K562 (cell line): ENCODE data around the gene TP53TG5. TPM values are rescaled to one million over a fixed set of nuclear protein-coding genes. Genes with fewer than 3 reads are reported as not detected.
A peak's percentile ranks its signal among the peaks of the same experiment; 100 is the strongest.

Experiments
- ATF1 ChIP-seq, 2 experiments: fragments of 450-650 bp in 1 of 2; IDR thresholded peaks; 2 replicates each; pipeline ENCODE4 v1.6.1; 2016; ENCODE audit warnings: missing compliant biosample characterization in 1 of 2, missing genetic modification characterization in 1 of 2
- CEBPG ChIP-seq, 3 experiments: fragments of 200-800 bp in 1 of 3; sonication (Bioruptor generic) in 1 of 3; sonication (generic) in 1 of 3; formaldehyde crosslinking in 1 of 3; IDR thresholded peaks in 2 of 3; conservative IDR thresholded peaks in 1 of 3; 2 replicates each; pipeline versions ENCODE4 v1.6.1 to v1.8.0; 2016 to 2022; ENCODE audit warnings: missing compliant biosample characterization in 2 of 3, missing genetic modification characterization in 2 of 3, mild to moderate bottlenecking in 1 of 3, missing genetic modification reagents in 1 of 3
- CHCHD3 ChIP-seq: fragments of 250-450 bp; sonication (Bioruptor Pico); IDR thresholded peaks from 2 replicates; pipeline ENCODE4 v2.1.2; 2022; ENCODE audit warnings: mild to moderate bottlenecking
- FIP1L1 ChIP-seq: fragments of 200-400 bp; formaldehyde crosslinking; IDR thresholded peaks from 2 replicates; pipeline ENCODE4 v1.6.1; 2018; ENCODE audit warnings: mild to moderate bottlenecking, low read depth, low read length; ENCODE audit not compliant: poor library complexity, severe bottlenecking
- FOS ChIP-seq: IDR thresholded peaks from 3 replicates; pipeline ENCODE4 v1.6.1; 2011; ENCODE audit not compliant: insufficient read length; ENCODE audit errors: extremely low read depth
- FOXA1 ChIP-seq: fragments of 450-650 bp; IDR thresholded peaks from 2 replicates; pipeline ENCODE4 v1.6.1; 2016; ENCODE audit warnings: mild to moderate bottlenecking, borderline replicate concordance
- HDAC1 ChIP-seq, 2 experiments: fragments of 450-650 bp; IDR thresholded peaks; 2 replicates each; pipeline ENCODE4 v1.6.1; 2016 to 2017; ENCODE audit warnings: inconsistent platforms in 1 of 2, mild to moderate bottlenecking in 1 of 2, moderate library complexity in 1 of 2
- HDGF ChIP-seq: fragments of 450-650 bp; IDR thresholded peaks from 2 replicates; pipeline ENCODE4 v1.6.1; 2016
- L3MBTL2 ChIP-seq: fragments of 450-650 bp; IDR thresholded peaks from 2 replicates; pipeline ENCODE4 v1.6.1; 2016; ENCODE audit warnings: mild to moderate bottlenecking, moderate library complexity
- MTA1 ChIP-seq: fragments of 450-650 bp; IDR thresholded peaks from 2 replicates; pipeline ENCODE4 v1.6.1; 2017; ENCODE audit warnings: borderline replicate concordance
- NR3C1 ChIP-seq: sonication (generic); formaldehyde crosslinking; IDR thresholded peaks from 2 replicates; pipeline ENCODE4 v1.8.1; 2022; ENCODE audit warnings: missing genetic modification reagents
- NRF1 ChIP-seq, 2 experiments: fragments of 450-650 bp; IDR thresholded peaks in 1 of 2; conservative IDR thresholded peaks in 1 of 2; 2 replicates each; pipeline ENCODE4 v1.6.1; 2014; ENCODE audit warnings: mild to moderate bottlenecking in 2 of 2
- POLR2A ChIP-seq: fragments of 450-650 bp; conservative IDR thresholded peaks from 2 replicates; pipeline ENCODE4 v1.6.1; 2016
- RBFOX2 ChIP-seq: fragments of 200-400 bp; formaldehyde crosslinking; IDR thresholded peaks from 2 replicates; pipeline ENCODE4 v1.6.1; 2017; ENCODE audit warnings: low read depth, mild to moderate bottlenecking, low read length, moderate library complexity
- RHOXF2B ChIP-seq: fragments of 250-450 bp; sonication (Bioruptor Pico); conservative IDR thresholded peaks from 2 replicates; pipeline ENCODE4 v1.5.1; 2021
- SNIP1 ChIP-seq: fragments of 450-650 bp; IDR thresholded peaks from 2 replicates; pipeline ENCODE4 v1.7.1; 2017; ENCODE audit warnings: low read depth, mild to moderate bottlenecking
- TEAD1 ChIP-seq, 2 experiments: fragments of 450-650 bp in 1 of 2; sonication (generic) in 1 of 2; formaldehyde crosslinking; IDR thresholded peaks; 2 replicates each; pipeline versions ENCODE4 v1.4.0 to v1.8.0; 2020 to 2022; ENCODE audit warnings: mild to moderate bottlenecking in 2 of 2, missing genetic modification reagents in 1 of 2
- ZNF224 ChIP-seq: sonication (generic); formaldehyde crosslinking; IDR thresholded peaks from 2 replicates; pipeline ENCODE4 v1.8.0; 2022; ENCODE audit warnings: mild to moderate bottlenecking, missing genetic modification reagents
- ZNF507 ChIP-seq: conservative IDR thresholded peaks from 2 replicates; pipeline ENCODE4 v1.6.1; 2017; ENCODE audit warnings: missing genetic modification characterization, missing compliant biosample characterization
- ZNF699 ChIP-seq: fragments of 250-450 bp; sonication (Bioruptor Pico); IDR thresholded peaks from 2 replicates; pipeline ENCODE4 v1.8.0; 2021; ENCODE audit warnings: mild to moderate bottlenecking, moderate library complexity; ENCODE audit not compliant: insufficient replicate concordance
- polyA plus RNA-seq, 8 experiments: library from polyadenylated mRNA; depleted of rRNA in 4 of 8; stranded (reverse) in 5 of 8; unstranded in 3 of 8; fragments of >200 nt; fragmentation: Nextera tagmentation in 2 of 8; fragmentation: Illumina TruSeq in 1 of 8; extraction: Ambion mirVana in 2 of 8; extraction: Trizol in 1 of 8; gene quantifications; 2 replicates each; pipeline versions ENCODE4 v1.2.1 to v1.2.3, GENCODE V29; 2011 to 2014; ENCODE audit warnings: inconsistent platforms in 1 of 8, missing spikeins in 1 of 8
- total RNA-seq, 7 experiments: library from RNA; depleted of rRNA in 6 of 7; stranded (reverse); fragments of >200 nt in 6 of 7; fragmentation: Illumina TruSeq in 2 of 7; extraction: Trizol in 2 of 7; gene quantifications; 2 replicates each; pipeline versions ENCODE4 v1.2.1 to v1.2.3, GENCODE V29; 2011 to 2021; ENCODE audit warnings: low replicate concordance in 1 of 7
- TF ChIP-seq, protein P1 (sequence below): fragments of 250-450 bp; sonication (Bioruptor Pico); IDR thresholded peaks from 2 replicates; pipeline ENCODE4 v1.8.0; 2021; ENCODE audit warnings: borderline replicate concordance, mild to moderate bottlenecking, moderate library complexity; ENCODE audit not compliant: poor library complexity, severe bottlenecking
- TF ChIP-seq, protein P2 (sequence below): fragments of 250-450 bp; sonication (Bioruptor Pico); IDR thresholded peaks from 2 replicates; pipeline ENCODE4 v1.8.0; 2021; ENCODE audit warnings: moderate library complexity, mild to moderate bottlenecking, inconsistent platforms
- TF ChIP-seq, protein P3 (sequence below), 2 experiments: fragments of 150-350 bp in 1 of 2; IDR thresholded peaks; 2 replicates each; pipeline ENCODE4 v1.6.1; 2012 to 2016; ENCODE audit warnings: low read depth in 2 of 2, low read length in 2 of 2, mild to moderate bottlenecking in 1 of 2, moderate library complexity in 1 of 2
- TF ChIP-seq, protein P4 (sequence below): sonication (generic); formaldehyde crosslinking; IDR thresholded peaks from 2 replicates; pipeline ENCODE4 v1.9.0; 2022; ENCODE audit warnings: mild to moderate bottlenecking, missing genetic modification reagents

The TP53TG5 gene
- total and polyA plus RNA-seq, 9 of the 15 experiments (the other 6 are each of a cell fraction or from before 2014, with no cell fraction given): 0.04 to 0.05 (median 0.04) TPM; not detected in 6

DNA sequence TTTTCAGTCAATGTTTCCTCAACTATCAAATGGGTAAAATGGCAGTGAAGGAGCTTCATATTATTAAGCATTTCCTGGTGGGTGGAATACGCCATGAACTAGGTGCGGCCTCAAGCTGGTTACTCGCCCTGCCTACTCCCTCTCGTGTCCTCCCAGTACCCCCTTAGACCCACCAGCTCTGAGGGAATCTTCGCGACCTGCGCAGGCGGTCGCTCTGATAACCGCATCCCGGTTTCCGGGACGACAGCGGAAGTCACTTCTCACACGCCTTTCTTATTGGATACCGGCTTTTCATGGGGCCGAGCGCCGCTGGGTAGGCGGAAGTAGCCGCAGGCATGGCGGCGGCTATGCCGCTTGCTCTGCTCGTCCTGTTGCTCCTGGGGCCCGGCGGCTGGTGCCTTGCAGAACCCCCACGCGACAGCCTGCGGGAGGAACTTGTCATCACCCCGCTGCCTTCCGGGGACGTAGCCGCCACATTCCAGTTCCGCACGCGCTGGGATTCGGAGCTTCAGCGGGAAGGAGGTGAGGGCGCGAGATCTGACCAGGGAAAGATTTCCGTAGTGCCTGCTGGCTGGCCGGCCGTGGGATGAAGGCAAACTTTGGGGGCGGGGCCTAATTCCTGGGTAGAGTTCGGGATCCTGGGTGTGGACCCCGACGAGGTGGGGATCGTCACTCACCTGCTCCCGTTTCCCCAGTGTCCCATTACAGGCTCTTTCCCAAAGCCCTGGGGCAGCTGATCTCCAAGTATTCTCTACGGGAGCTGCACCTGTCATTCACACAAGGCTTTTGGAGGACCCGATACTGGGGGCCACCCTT is 37.9 kb upstream of the TP53TG5 start, which contains the start of gene PIGT (continued):
- TF ChIP-seq, protein P1, sequence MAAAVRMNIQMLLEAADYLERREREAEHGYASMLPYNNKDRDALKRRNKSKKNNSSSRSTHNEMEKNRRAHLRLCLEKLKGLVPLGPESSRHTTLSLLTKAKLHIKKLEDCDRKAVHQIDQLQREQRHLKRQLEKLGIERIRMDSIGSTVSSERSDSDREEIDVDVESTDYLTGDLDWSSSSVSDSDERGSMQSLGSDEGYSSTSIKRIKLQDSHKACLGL (CRISPR knock-in tag): peak; percentile 26
- TF ChIP-seq FOS (peak; percentile 66), FOXA1 (no peak), HDGF (no peak), HDAC1 (IDR thresholded peaks at IDR 0.05) (peak; percentile 43 to 97; a peak in 3 of 4 replicates), ATF1 (CRISPR knock-in tag; IDR thresholded peaks at IDR 0.05) (no peak), ATF1 (tag; IDR thresholded peaks at IDR 0.05) (peak; percentile 90), ZNF507 (tag) (no peak), FIP1L1 (no peak), CEBPG (CRISPR knock-in tag; IDR thresholded peaks at IDR 0.05) (no peak), CEBPG (tag; conservative IDR thresholded peaks at IDR 0.05 in 1 of 2, IDR thresholded peaks at IDR 0.05 in 1 of 2) (no peak), SNIP1 (no peak), ZNF224 (no peak), ZNF699 (CRISPR knock-in tag) (no peak), NRF1 (conservative IDR thresholded peaks at IDR 0.05 in 1 of 2, IDR thresholded peaks at IDR 0.05 in 1 of 2) (peak; percentile 92 to 93), NR3C1 (CRISPR knock-in tag) (no peak), TEAD1 (CRISPR knock-in tag; IDR thresholded peaks at IDR 0.05) (0 out of 4 replicates have a peak, but pooled peaks of 1 of the 2 experiments have one; percentile 33), POLR2A (peak; percentile 96), RHOXF2B (CRISPR knock-in tag) (no peak), L3MBTL2 (peak; percentile 81), CHCHD3 (no peak), MTA1 (peak; percentile 93), RBFOX2 (peak; percentile 95)
- TF ChIP-seq, protein P2, sequence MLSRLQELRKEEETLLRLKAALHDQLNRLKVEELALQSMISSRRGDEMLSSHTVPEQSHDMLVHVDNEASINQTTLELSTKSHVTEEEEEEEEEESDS (CRISPR knock-in tag): no peak
- TF ChIP-seq, protein P3, sequence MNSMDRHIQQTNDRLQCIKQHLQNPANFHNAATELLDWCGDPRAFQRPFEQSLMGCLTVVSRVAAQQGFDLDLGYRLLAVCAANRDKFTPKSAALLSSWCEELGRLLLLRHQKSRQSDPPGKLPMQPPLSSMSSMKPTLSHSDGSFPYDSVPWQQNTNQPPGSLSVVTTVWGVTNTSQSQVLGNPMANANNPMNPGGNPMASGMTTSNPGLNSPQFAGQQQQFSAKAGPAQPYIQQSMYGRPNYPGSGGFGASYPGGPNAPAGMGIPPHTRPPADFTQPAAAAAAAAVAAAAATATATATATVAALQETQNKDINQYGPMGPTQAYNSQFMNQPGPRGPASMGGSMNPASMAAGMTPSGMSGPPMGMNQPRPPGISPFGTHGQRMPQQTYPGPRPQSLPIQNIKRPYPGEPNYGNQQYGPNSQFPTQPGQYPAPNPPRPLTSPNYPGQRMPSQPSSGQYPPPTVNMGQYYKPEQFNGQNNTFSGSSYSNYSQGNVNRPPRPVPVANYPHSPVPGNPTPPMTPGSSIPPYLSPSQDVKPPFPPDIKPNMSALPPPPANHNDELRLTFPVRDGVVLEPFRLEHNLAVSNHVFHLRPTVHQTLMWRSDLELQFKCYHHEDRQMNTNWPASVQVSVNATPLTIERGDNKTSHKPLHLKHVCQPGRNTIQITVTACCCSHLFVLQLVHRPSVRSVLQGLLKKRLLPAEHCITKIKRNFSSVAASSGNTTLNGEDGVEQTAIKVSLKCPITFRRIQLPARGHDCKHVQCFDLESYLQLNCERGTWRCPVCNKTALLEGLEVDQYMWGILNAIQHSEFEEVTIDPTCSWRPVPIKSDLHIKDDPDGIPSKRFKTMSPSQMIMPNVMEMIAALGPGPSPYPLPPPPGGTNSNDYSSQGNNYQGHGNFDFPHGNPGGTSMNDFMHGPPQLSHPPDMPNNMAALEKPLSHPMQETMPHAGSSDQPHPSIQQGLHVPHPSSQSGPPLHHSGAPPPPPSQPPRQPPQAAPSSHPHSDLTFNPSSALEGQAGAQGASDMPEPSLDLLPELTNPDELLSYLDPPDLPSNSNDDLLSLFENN (IDR thresholded peaks at IDR 0.05; ENCODE audit: low read depth in 2 of 2, low read length in 2 of 2): 0 out of 4 replicates have a peak, but pooled peaks of 1 of the 2 experiments have one; percentile 21
- TF ChIP-seq, protein P4, sequence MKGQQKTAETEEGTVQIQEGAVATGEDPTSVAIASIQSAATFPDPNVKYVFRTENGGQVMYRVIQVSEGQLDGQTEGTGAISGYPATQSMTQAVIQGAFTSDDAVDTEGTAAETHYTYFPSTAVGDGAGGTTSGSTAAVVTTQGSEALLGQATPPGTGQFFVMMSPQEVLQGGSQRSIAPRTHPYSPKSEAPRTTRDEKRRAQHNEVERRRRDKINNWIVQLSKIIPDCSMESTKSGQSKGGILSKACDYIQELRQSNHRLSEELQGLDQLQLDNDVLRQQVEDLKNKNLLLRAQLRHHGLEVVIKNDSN: peak; percentile 11; the same call in 1 of the 2 replicates
